Hematopoietic multipotent progenitor cell treated with erythropoietin and hydrocortisone succinate and interleukin-3 and kit ligand, for 15 days (in vitro differentiated cells): ENCODE data around the gene SLCO3A1.
A peak's percentile ranks its signal among the peaks of the same experiment; 100 is the strongest.

Experiments
- DNase-seq: peaks from one replicate; pipeline ENCODE4 v3.0.0-alpha.2; 2015; ENCODE audit warnings: low spot score

Gene SLCO3A1

GRCh38 chr15:92071045-92071634, 217.6 kb downstream of the SLCO3A1 start:
- DNase-seq: no peak

GRCh38 chr15:92073044-92073785, 219.7 kb downstream of the SLCO3A1 start:
- DNase-seq: no peak

- no peak for DNase-seq
Measured at GRCh38 chr15:92074101-92074500, 220.6 kb downstream of the SLCO3A1 start.

- no peak for DNase-seq
Measured at GRCh38 chr15:92074646-92075045, 221.1 kb downstream of the SLCO3A1 start.

- DNase-seq: no peak
Measured at GRCh38 chr15:92075764-92076163, 222.3 kb downstream of the SLCO3A1 start.

GRCh38 chr15:92076541-92076940, 223.0 kb downstream of the SLCO3A1 start:
- no peak for DNase-seq

GRCh38 chr15:92077353-92078085, 224.0 kb downstream of the SLCO3A1 start:
- DNase-seq: no peak

- no peak for DNase-seq
Measured at GRCh38 chr15:92078270-92078669, 224.8 kb downstream of the SLCO3A1 start.

GRCh38 chr15:92079047-92079446, 225.5 kb downstream of the SLCO3A1 start:
- DNase-seq: peak; percentile 8

GRCh38 chr15:92079647-92080255, 226.2 kb downstream of the SLCO3A1 start:
- no peak for DNase-seq

GRCh38 chr15:92082006-92082843, 228.7 kb downstream of the SLCO3A1 start:
- DNase-seq: peak; percentile 3

- DNase-seq: no peak
Measured at GRCh38 chr15:92083190-92083589, 229.7 kb downstream of the SLCO3A1 start.

GRCh38 chr15:92087211-92087610, 233.7 kb downstream of the SLCO3A1 start:
- no peak for DNase-seq

GRCh38 chr15:92091155-92091734, 237.7 kb downstream of the SLCO3A1 start:
- DNase-seq: no peak

GRCh38 chr15:92092289-92093105, 239.0 kb downstream of the SLCO3A1 start:
- no peak for DNase-seq

GRCh38 chr15:92095693-92096092, 242.2 kb downstream of the SLCO3A1 start:
- DNase-seq: no peak

- peak; percentile 9 for DNase-seq
Measured at GRCh38 chr15:92097474-92098178, 244.1 kb downstream of the SLCO3A1 start.

- no peak for DNase-seq
Measured at GRCh38 chr15:92098869-92099268, 245.4 kb downstream of the SLCO3A1 start.

GRCh38 chr15:92100301-92100700, 246.8 kb downstream of the SLCO3A1 start:
- no peak for DNase-seq

GRCh38 chr15:92100751-92101150, 247.2 kb downstream of the SLCO3A1 start:
- no peak for DNase-seq
